SK-N-SH (cell line): ENCODE data around the gene AHRR. TPM values are rescaled to one million over a fixed set of nuclear protein-coding genes. Genes with fewer than 3 reads are reported as not detected.

ENCODE experiments used
- CTCF ChIA-PET: fragments of 300-600, 350-600 bp; formaldehyde crosslinking; extraction: SDS; loops from one replicate; lab custom pipeline; 2021; lab: Yijun Ruan, JAX
- POLR2A ChIA-PET: fragments of 350-600 bp; sonication (Branson Sonifier 250); formaldehyde crosslinking; extraction: SDS; loops from one replicate; lab custom pipeline; 2020; ENCODE audit warnings: antibody characterized with exemption, inconsistent platforms; lab: Yijun Ruan, JAX
- DNase-seq: peaks from one replicate; pipeline ENCODE4 v3.0.0; 2012
- H2AFZ ChIP-seq: fragments of 200-600 bp; sonication (generic); 2 replicates; pipeline ENCODE4 v1.8.1; 2016; ENCODE audit warnings: antibody characterized with exemption, mild to moderate bottlenecking, low read depth
- H3F3A ChIP-seq: fragments of 200-600 bp; sonication (generic); replicated peaks from 2 replicates; pipeline ENCODE3; 2016; ENCODE audit warnings: antibody characterized with exemption, mild to moderate bottlenecking; ENCODE audit not compliant: insufficient read depth
- H3K27ac ChIP-seq, 2 experiments: fragments of 200-500 bp in 1 of 2; fragments of 200-600 bp in 1 of 2; sonication (Bioruptor generic) in 1 of 2; sonication (generic), shearing (Covaris generic) in 1 of 2; 2 replicates each; pipeline versions ENCODE4 v1.5.1 to v1.6.1; 2014 to 2016; ENCODE audit warnings: low read depth in 2 of 2, inconsistent platforms in 1 of 2, low read length in 1 of 2, mild to moderate bottlenecking in 1 of 2, mixed read lengths in 1 of 2
- H3K27me3 ChIP-seq: fragments of 200-600 bp; sonication (generic), shearing (Covaris generic); 2 replicates; pipeline ENCODE4 v1.6.1; 2016; ENCODE audit warnings: mixed run types; ENCODE audit not compliant: insufficient read depth
- H3K36me3 ChIP-seq, 2 experiments: fragments of 200-500 bp in 1 of 2; fragments of 200-600 bp in 1 of 2; sonication (Bioruptor generic) in 1 of 2; sonication (generic) in 1 of 2; replicated peaks in 1 of 2; 2 replicates each; pipeline versions ENCODE3 to v1.5.1; 2014 to 2016; ENCODE audit warnings: low read length in 1 of 2, mild to moderate bottlenecking in 1 of 2; ENCODE audit not compliant: insufficient read depth in 2 of 2, control insufficient read depth in 1 of 2
- H3K4me1 ChIP-seq, 2 experiments: fragments of 200-500 bp in 1 of 2; fragments of 200-600 bp in 1 of 2; sonication (Bioruptor generic) in 1 of 2; sonication (generic), shearing (Covaris generic) in 1 of 2; 2 replicates each; pipeline versions ENCODE4 v1.5.1 to v1.6.1; 2014 to 2016; ENCODE audit warnings: low read depth in 1 of 2, low read length in 1 of 2, mixed run types in 1 of 2; ENCODE audit not compliant: insufficient read depth in 2 of 2, control insufficient read depth in 1 of 2
- H3K4me2 ChIP-seq: fragments of 200-600 bp; sonication (generic), shearing (Covaris generic); 2 replicates; pipeline ENCODE4 v1.6.1; 2017; ENCODE audit warnings: mixed run types
- H3K4me3 ChIP-seq, 2 experiments: fragments of 200-500 bp in 1 of 2; fragments of 200-600 bp in 1 of 2; sonication (Bioruptor generic) in 1 of 2; sonication (generic), shearing (Covaris generic) in 1 of 2; 2 replicates each; pipeline versions ENCODE4 v1.5.1 to v1.8.1; 2014 to 2016; ENCODE audit warnings: low read depth in 2 of 2, inconsistent platforms in 1 of 2, low read length in 1 of 2, mild to moderate bottlenecking in 1 of 2, mixed read lengths in 1 of 2, moderate library complexity in 1 of 2
- H3K79me2 ChIP-seq: fragments of 200-600 bp; sonication (generic); 2 replicates; pipeline ENCODE4 v1.8.1; 2017; ENCODE audit warnings: mild to moderate bottlenecking; ENCODE audit not compliant: insufficient read depth
- H3K9ac ChIP-seq: fragments of 200-600 bp; sonication (generic); 2 replicates; pipeline ENCODE4 v1.6.1; 2017; ENCODE audit warnings: mixed run types
- H3K9me2 ChIP-seq: fragments of 200-600 bp; sonication (generic); 2 replicates; pipeline ENCODE4 v1.6.1; 2017; ENCODE audit warnings: mixed run types
- H3K9me3 ChIP-seq: fragments of 200-600 bp; sonication (generic); 2 replicates; pipeline ENCODE4 v1.6.1; 2017; ENCODE audit warnings: mixed run types, mild to moderate bottlenecking, moderate library complexity
- H4K20me1 ChIP-seq: fragments of 200-600 bp; sonication (generic); 2 replicates; pipeline ENCODE4 v1.6.1; 2017; ENCODE audit warnings: mild to moderate bottlenecking, mixed run types; ENCODE audit not compliant: insufficient read depth
- CHD2 ChIP-seq: fragments of 150-350 bp; IDR thresholded peaks from 2 replicates; pipeline ENCODE4 v1.6.1; 2018; ENCODE audit warnings: low read length; ENCODE audit not compliant: partially characterized antibody
- EZH2phosphoT487 ChIP-seq: fragments of 200-600 bp; sonication (generic); IDR thresholded peaks from 2 replicates; pipeline ENCODE4 v1.6.1; 2017; ENCODE audit warnings: low read depth, mixed run types, mild to moderate bottlenecking, antibody characterized with exemption, moderate library complexity, borderline replicate concordance
- FOXJ3 ChIP-seq: sonication (generic); formaldehyde crosslinking; IDR thresholded peaks from 2 replicates; pipeline ENCODE4 v1.5.1; 2020; ENCODE audit warnings: mild to moderate bottlenecking, missing genetic modification reagents
- FOXM1 ChIP-seq: IDR thresholded peaks from 2 replicates; pipeline ENCODE4 v1.4.0; 2012; ENCODE audit warnings: low read depth, mild to moderate bottlenecking
- GABPA ChIP-seq: IDR thresholded peaks from 2 replicates; pipeline ENCODE4 v1.4.0; 2012; ENCODE audit warnings: low read depth, mild to moderate bottlenecking
- GATA2 ChIP-seq: sonication (generic); formaldehyde crosslinking; IDR thresholded peaks from 2 replicates; pipeline ENCODE4 v1.5.0; 2020; ENCODE audit warnings: mild to moderate bottlenecking, missing genetic modification reagents
- MEF2A ChIP-seq: IDR thresholded peaks from 2 replicates; pipeline ENCODE4 v1.4.0; 2012; ENCODE audit warnings: low read depth, borderline replicate concordance
- NFIC ChIP-seq: IDR thresholded peaks from 2 replicates; pipeline ENCODE4 v1.4.0; 2012; ENCODE audit warnings: borderline replicate concordance
- NRF1 ChIP-seq: IDR thresholded peaks from 2 replicates; pipeline ENCODE4 v1.6.1; 2012; ENCODE audit warnings: low read depth, mild to moderate bottlenecking, low read length
- POLR2AphosphoS5 ChIP-seq: IDR thresholded peaks from 2 replicates; pipeline ENCODE4 v1.6.1; 2012; ENCODE audit warnings: low read depth, low read length
- RFX5 ChIP-seq: IDR thresholded peaks from 2 replicates; pipeline ENCODE4 v1.6.1; 2012; ENCODE audit warnings: mild to moderate bottlenecking, improper control_type of control experiment, low read length
- RXRA ChIP-seq: IDR thresholded peaks from 2 replicates; pipeline ENCODE4 v1.4.0; 2012; ENCODE audit warnings: low read depth, mild to moderate bottlenecking, borderline replicate concordance
- SIN3A ChIP-seq: IDR thresholded peaks from 2 replicates; pipeline ENCODE4 v1.6.1; 2012; ENCODE audit warnings: low read depth, mild to moderate bottlenecking, low read length, moderate library complexity, borderline replicate concordance
- SMC3 ChIP-seq: IDR thresholded peaks from 2 replicates; pipeline ENCODE4 v1.6.1; 2012; ENCODE audit warnings: low read depth, low read length, improper control_type of control experiment
- TAF1 ChIP-seq: IDR thresholded peaks from 2 replicates; pipeline ENCODE4 v1.6.1; 2012; ENCODE audit warnings: low read depth, mild to moderate bottlenecking, low read length, moderate library complexity, borderline replicate concordance
- TCF12 ChIP-seq: IDR thresholded peaks from 2 replicates; pipeline ENCODE4 v1.4.0; 2012
- TEAD4 ChIP-seq: IDR thresholded peaks from 2 replicates; pipeline ENCODE4 v1.4.0; 2012; ENCODE audit warnings: mild to moderate bottlenecking, borderline replicate concordance; ENCODE audit not compliant: insufficient read depth
- WGBS: methylation state at CpG from one replicate; pipeline ENCODE4 v1.1.6; 2017; ENCODE audit warnings: low lambda C conversion rate; 5-methylcytosine and 5-hydroxymethylcytosine counted together
- polyA plus RNA-seq, 3 experiments: library from polyadenylated mRNA; depleted of rRNA; stranded (reverse); fragments of >200 nt; gene quantifications; 2 replicates each; pipeline ENCODE4 v1.2.3, GENCODE V29; 2012
- TF ChIP-seq, protein P1 (sequence below): IDR thresholded peaks from 2 replicates; pipeline ENCODE4 v1.4.0; 2012; ENCODE audit warnings: low read depth
- TF ChIP-seq, protein P2 (sequence below): IDR thresholded peaks from 2 replicates; pipeline ENCODE4 v1.6.1; 2012; ENCODE audit warnings: mild to moderate bottlenecking, low read depth, low read length, moderate library complexity
- TF ChIP-seq, protein P3 (sequence below): IDR thresholded peaks from 2 replicates; pipeline ENCODE4 v1.4.0; 2012; ENCODE audit warnings: low read depth, borderline replicate concordance

Gene AHRR
- polyA plus RNA-seq, 1 of the 3 experiments (the other 2 are of a cell fraction) = 0.71 TPM

DNA sequence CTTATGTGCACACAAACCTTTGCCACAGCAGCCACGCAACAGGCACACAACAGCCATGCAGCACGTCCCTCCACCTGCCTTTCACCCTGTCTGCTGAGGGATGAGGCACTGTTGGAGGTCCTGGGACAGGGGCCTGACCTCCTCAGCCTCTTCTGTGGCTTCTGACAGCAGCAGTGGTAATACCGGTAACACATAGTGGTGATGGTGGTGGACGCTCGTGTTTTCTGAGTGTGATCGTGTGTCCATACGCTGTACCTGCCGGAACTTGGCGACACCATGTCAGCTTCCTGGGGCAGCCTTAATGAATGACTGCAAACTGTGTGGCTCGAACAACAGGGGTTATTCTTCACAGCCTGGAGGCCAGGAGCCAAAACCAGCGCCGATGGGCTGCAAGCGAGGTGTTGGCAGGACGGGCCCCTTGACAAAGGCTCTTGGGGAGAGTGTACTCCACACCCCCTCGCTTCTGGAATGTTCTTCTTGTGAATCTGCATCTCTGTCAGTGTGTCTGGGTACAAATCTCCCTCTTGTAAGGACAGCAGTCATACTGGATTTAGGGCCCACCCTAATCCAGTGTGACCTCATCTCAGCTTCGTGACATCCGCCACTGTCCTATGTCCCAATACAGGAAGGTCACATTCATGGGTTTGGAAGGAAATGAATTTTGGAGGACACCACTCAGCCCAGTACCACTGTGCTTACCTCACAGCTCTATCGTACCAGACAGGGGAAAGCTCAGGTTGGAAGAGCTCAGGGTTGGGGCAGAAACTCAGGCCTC lies 66.2 kb downstream of the AHRR start:
- CTCF ChIA-PET = no interaction called here
- POLR2A ChIA-PET = interaction anchor here (0.5 kb wide), 1 partner anchor 326 kb away, joined by 4 read pairs; no protein-coding TSS in a partner anchor
- no peaks in the 10 kb centered on the region for H3K27me3 ChIP-seq
- no peaks in the 10 kb centered on the region for H3K9me3 ChIP-seq
- H4K20me1 ChIP-seq = no peaks in the 10 kb centered on the region
- H3K9ac ChIP-seq = no peak overlapping the region
- no peak overlapping the region for H2AFZ ChIP-seq
- no peak for DNase-seq
- no peak overlapping the region for H3K4me2 ChIP-seq
- H3K9me2 ChIP-seq = no peaks in the 10 kb centered on the region
- H3K4me3 ChIP-seq = no peak overlapping the region
- no peaks in the 10 kb centered on the region for H3K79me2 ChIP-seq
- TF ChIP-seq CHD2 (no peak), FOXM1 (no peak), GABPA (no peak), RFX5 (no peak), POLR2AphosphoS5 (no peak), TCF12 (no peak), RXRA (no peak), NRF1 (no peak), SMC3 (no peak), GATA2 (no peak), EZH2phosphoT487 (no peak), FOXJ3 (CRISPR knock-in tag) (no peak), NFIC (no peak), TAF1 (no peak), TEAD4 (no peak), MEF2A (no peak), SIN3A (no peak)
- TF ChIP-seq, protein P1, sequence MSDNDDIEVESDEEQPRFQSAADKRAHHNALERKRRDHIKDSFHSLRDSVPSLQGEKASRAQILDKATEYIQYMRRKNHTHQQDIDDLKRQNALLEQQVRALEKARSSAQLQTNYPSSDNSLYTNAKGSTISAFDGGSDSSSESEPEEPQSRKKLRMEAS = no peak
- TF ChIP-seq, protein P2, sequence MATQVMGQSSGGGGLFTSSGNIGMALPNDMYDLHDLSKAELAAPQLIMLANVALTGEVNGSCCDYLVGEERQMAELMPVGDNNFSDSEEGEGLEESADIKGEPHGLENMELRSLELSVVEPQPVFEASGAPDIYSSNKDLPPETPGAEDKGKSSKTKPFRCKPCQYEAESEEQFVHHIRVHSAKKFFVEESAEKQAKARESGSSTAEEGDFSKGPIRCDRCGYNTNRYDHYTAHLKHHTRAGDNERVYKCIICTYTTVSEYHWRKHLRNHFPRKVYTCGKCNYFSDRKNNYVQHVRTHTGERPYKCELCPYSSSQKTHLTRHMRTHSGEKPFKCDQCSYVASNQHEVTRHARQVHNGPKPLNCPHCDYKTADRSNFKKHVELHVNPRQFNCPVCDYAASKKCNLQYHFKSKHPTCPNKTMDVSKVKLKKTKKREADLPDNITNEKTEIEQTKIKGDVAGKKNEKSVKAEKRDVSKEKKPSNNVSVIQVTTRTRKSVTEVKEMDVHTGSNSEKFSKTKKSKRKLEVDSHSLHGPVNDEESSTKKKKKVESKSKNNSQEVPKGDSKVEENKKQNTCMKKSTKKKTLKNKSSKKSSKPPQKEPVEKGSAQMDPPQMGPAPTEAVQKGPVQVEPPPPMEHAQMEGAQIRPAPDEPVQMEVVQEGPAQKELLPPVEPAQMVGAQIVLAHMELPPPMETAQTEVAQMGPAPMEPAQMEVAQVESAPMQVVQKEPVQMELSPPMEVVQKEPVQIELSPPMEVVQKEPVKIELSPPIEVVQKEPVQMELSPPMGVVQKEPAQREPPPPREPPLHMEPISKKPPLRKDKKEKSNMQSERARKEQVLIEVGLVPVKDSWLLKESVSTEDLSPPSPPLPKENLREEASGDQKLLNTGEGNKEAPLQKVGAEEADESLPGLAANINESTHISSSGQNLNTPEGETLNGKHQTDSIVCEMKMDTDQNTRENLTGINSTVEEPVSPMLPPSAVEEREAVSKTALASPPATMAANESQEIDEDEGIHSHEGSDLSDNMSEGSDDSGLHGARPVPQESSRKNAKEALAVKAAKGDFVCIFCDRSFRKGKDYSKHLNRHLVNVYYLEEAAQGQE = no peak
- TF ChIP-seq, protein P3, sequence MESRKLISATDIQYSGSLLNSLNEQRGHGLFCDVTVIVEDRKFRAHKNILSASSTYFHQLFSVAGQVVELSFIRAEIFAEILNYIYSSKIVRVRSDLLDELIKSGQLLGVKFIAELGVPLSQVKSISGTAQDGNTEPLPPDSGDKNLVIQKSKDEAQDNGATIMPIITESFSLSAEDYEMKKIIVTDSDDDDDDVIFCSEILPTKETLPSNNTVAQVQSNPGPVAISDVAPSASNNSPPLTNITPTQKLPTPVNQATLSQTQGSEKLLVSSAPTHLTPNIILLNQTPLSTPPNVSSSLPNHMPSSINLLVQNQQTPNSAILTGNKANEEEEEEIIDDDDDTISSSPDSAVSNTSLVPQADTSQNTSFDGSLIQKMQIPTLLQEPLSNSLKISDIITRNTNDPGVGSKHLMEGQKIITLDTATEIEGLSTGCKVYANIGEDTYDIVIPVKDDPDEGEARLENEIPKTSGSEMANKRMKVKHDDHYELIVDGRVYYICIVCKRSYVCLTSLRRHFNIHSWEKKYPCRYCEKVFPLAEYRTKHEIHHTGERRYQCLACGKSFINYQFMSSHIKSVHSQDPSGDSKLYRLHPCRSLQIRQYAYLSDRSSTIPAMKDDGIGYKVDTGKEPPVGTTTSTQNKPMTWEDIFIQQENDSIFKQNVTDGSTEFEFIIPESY = no peak
- H3K36me3 ChIP-seq = no peaks in the 10 kb centered on the region
- H3K4me1 ChIP-seq = peaks cover 0 to 6% of the 10 kb centered on the region in 2 experiments; a peak in 1 of 4 replicates
- no peak overlapping the region for H3K27ac ChIP-seq
- H3F3A ChIP-seq = no peaks in the 10 kb centered on the region
- 78% methylated on average over 12 of the region's 18 CpGs for WGBS
